Endothelial cell of umbilical vein (primary cell): ENCODE data around the gene PIGA. TPM values are rescaled to one million over a fixed set of nuclear protein-coding genes. Genes with fewer than 3 reads are reported as not detected.

Source experiments
- BruUV-seq: library from RNA; stranded (reverse); fragments of 400-500 nt; replicated peaks from 2 replicates; lab custom pipeline; 2021; lab: Mats Ljungman, UMichigan
- CTCF ChIA-PET: fragments of 300-600, 350-600 bp; sonication (Branson Sonifier 250); formaldehyde crosslinking; loops from one replicate; lab custom pipeline; 2021; ENCODE audit warnings: antibody characterized with exemption, inconsistent platforms; lab: Charles Lee
- POLR2A ChIA-PET: fragments of 300-600, 350-600 bp; sonication (Branson Sonifier 250); formaldehyde crosslinking; loops from one replicate; lab custom pipeline; 2021; ENCODE audit warnings: antibody characterized with exemption, inconsistent platforms; lab: Charles Lee
- DNase-seq: peaks from one replicate; pipeline ENCODE4 v3.0.0-alpha.2; 2011; ENCODE audit warnings: low read depth, low spot score
- FAIRE-seq: peaks from 2 replicates; lab custom pipeline; 2011; peaks lifted over from hg19 to GRCh38; lab: Jason Lieb, UNC
- H2AFZ ChIP-seq: 2 replicates; pipeline ENCODE4 v1.6.0; 2012; ENCODE audit warnings: low read depth, low read length, control low read depth, inconsistent platforms
- H3K27ac ChIP-seq: 2 replicates; pipeline ENCODE4 v1.5.1; 2011; ENCODE audit warnings: low read depth, mild to moderate bottlenecking, control low read depth, low read length, moderate library complexity; ENCODE audit not compliant: insufficient read depth
- H3K27me3 ChIP-seq, 2 experiments: 2 replicates each; pipeline versions ENCODE4 v1.6.0 to v1.6.1; 2011; ENCODE audit warnings: low read length in 2 of 2, mixed read lengths in 1 of 2; ENCODE audit not compliant: control insufficient read depth in 2 of 2, insufficient read depth in 2 of 2
- H3K36me3 ChIP-seq, 2 experiments: 2 replicates in 1 of 2; 3 replicates in 1 of 2; pipeline ENCODE4 v1.5.1; 2011; ENCODE audit warnings: low read length in 2 of 2, mild to moderate bottlenecking in 1 of 2, moderate library complexity in 1 of 2; ENCODE audit not compliant: control insufficient read depth in 2 of 2, insufficient read depth in 2 of 2; ENCODE audit errors: extremely low read depth in 1 of 2
- H3K4me1 ChIP-seq: 3 replicates; pipeline ENCODE4 v1.5.1; 2011; ENCODE audit warnings: mild to moderate bottlenecking, low read length; ENCODE audit not compliant: control insufficient read depth, insufficient read depth; ENCODE audit errors: extremely low read depth
- H3K4me2 ChIP-seq: 2 replicates; pipeline ENCODE4 v1.6.1; 2011; ENCODE audit warnings: low read length, control low read depth, mixed read lengths; ENCODE audit not compliant: insufficient read depth
- H3K4me3 ChIP-seq, 3 experiments: fragments of 200-600 bp in 1 of 3; sonication (generic), shearing (Covaris generic) in 1 of 3; replicated peaks in 1 of 3; 2 replicates each; pipeline ENCODE4 v1.5.1; 2011 to 2016; ENCODE audit warnings: control low read depth in 3 of 3, low read length in 3 of 3, mild to moderate bottlenecking in 2 of 3, inconsistent platforms in 1 of 3, low read depth in 1 of 3, moderate library complexity in 1 of 3; ENCODE audit not compliant: insufficient read depth in 1 of 3
- H3K79me2 ChIP-seq: 2 replicates; pipeline ENCODE4 v1.6.0; 2012; ENCODE audit warnings: low read length, inconsistent platforms; ENCODE audit not compliant: control insufficient read depth, insufficient read depth
- H3K9ac ChIP-seq: replicated peaks from 2 replicates; pipeline ENCODE3; 2011; ENCODE audit warnings: low read length, control low read depth; ENCODE audit not compliant: insufficient read depth; ENCODE audit errors: extremely low read depth
- H3K9me1 ChIP-seq: replicated peaks from 3 replicates; pipeline ENCODE4 v1.6.0; 2011; ENCODE audit warnings: mild to moderate bottlenecking, low read length; ENCODE audit not compliant: control insufficient read depth, insufficient read depth; ENCODE audit errors: extremely low read depth
- H3K9me3 ChIP-seq: replicated peaks from 2 replicates; pipeline ENCODE4 v1.5.1; 2012; ENCODE audit warnings: low read length, inconsistent platforms; ENCODE audit not compliant: control insufficient read depth, insufficient read depth
- H4K20me1 ChIP-seq: replicated peaks from 2 replicates; pipeline ENCODE3; 2011; ENCODE audit warnings: mild to moderate bottlenecking, low read length; ENCODE audit not compliant: control insufficient read depth, insufficient read depth; ENCODE audit errors: extremely low read depth
- FOS ChIP-seq: IDR thresholded peaks from 2 replicates; pipeline ENCODE4 v1.6.1; 2011; ENCODE audit warnings: mild to moderate bottlenecking, low read length, moderate library complexity, borderline replicate concordance; ENCODE audit not compliant: insufficient read depth
- JUN ChIP-seq: IDR thresholded peaks from 2 replicates; pipeline ENCODE4 v1.6.1; 2011; ENCODE audit warnings: borderline replicate concordance, low read depth; ENCODE audit not compliant: insufficient read length, insufficient read depth
- MYC ChIP-seq: IDR thresholded peaks from one replicate; pipeline ENCODE4 v1.6.1; 2011; ENCODE audit warnings: mild to moderate bottlenecking, low read depth, low read length
- POLR2A ChIP-seq: IDR thresholded peaks from 2 replicates; pipeline ENCODE4 v1.6.1; 2012; ENCODE audit warnings: low read depth, mild to moderate bottlenecking, control low read depth, low read length
- POLR2AphosphoS5 ChIP-seq: IDR thresholded peaks from 2 replicates; pipeline ENCODE4 v1.6.1; 2012; ENCODE audit warnings: low read depth, mild to moderate bottlenecking, control low read depth, low read length, moderate library complexity; ENCODE audit not compliant: insufficient read depth
- dilution Hi-C: fragments of 300-500 bp; cut with MboI; formaldehyde crosslinking; loops from one replicate; pipeline ENCODE4 v1.15.0; 2019; ENCODE audit warnings: low sequenced_read_pairs; ENCODE audit not compliant: extremely low pct_ligation_motif_present
- intact Hi-C: fragments of 100-400 bp; cut with micrococcal nuclease; formaldehyde crosslinking; loops from one replicate; pipeline ENCODE4 v1.10.0; 2022
- polyA plus RNA-seq, 4 experiments: library from polyadenylated mRNA; depleted of rRNA in 3 of 4; stranded (reverse) in 3 of 4; unstranded in 1 of 4; fragments of >200 nt; gene quantifications; 2 replicates each; pipeline versions ENCODE4 v1.2.1 to v1.2.3, GENCODE V29; 2011 to 2012; ENCODE audit warnings: missing spikeins in 1 of 4
- total RNA-seq: library from RNA; stranded (reverse); gene quantifications from 2 replicates; pipeline ENCODE4 v1.2.3, GENCODE V29; 2021
- TF ChIP-seq, protein P1 (sequence below): IDR thresholded peaks from 2 replicates; pipeline ENCODE4 v1.6.1; 2011; ENCODE audit not compliant: insufficient read depth, insufficient read length
- TF ChIP-seq, protein P2 (sequence below), 2 donors: IDR thresholded peaks; 1 replicate in 1 of 2; 2 replicates in 1 of 2; pipeline ENCODE4 v1.5.1; 2011; ENCODE audit warnings: low read length in 2 of 2, mild to moderate bottlenecking in 2 of 2, moderate library complexity in 2 of 2, control low read depth in 1 of 2, inconsistent platforms in 1 of 2, low read depth in 1 of 2; ENCODE audit not compliant: insufficient read depth in 1 of 2; ENCODE audit errors: extremely low read depth in 1 of 2

Gene PIGA
- total and polyA plus RNA-seq, 2 donors (not counting 3 experiments of a cell fraction or from before 2014, with no cell fraction given) = 4.0 to 12.1 TPM

DNA sequence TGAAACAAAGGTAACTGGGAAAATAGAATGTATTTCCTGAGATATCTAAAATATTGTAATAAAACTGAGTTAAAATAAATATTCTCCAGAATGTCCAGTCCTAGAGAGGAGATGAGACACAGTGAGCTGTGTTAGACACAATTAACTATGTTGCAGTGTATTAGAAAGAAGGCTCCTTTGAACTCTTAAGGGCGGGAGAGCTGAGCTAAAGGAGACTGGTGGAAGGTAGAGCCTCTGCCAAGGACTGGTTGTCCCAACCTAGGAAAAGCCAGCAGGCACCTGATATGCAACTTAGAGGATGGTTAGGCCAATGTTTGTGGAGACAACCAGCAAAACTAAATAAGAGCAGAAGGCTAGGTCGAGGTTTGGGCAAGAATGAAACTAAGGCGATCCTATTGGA is 24.2 kb downstream of the PIGA start:
- Histone ChIP-seq H3K9me1 (no peaks in the 10 kb centered on the region), H3K4me1 (peaks cover 6% of the 10 kb centered on the region), H3K4me2 (no peak overlapping the region), H3K27ac (no peak overlapping the region), H3K27me3 (no peaks in the 10 kb centered on the region), H3K36me3 (no peaks in the 10 kb centered on the region), H3K79me2 (no peaks in the 10 kb centered on the region), H2AFZ (no peak overlapping the region), H3K9me3 (no peaks in the 10 kb centered on the region), H3K4me3 (no peak overlapping the region), H3K9ac (no peak overlapping the region), H4K20me1 (no peaks in the 10 kb centered on the region)
- ChIA-PET CTCF (interaction anchor here (1.0 kb wide), 1 partner anchor 11 kb away, joined by 3 read pairs; no protein-coding TSS in a partner anchor), POLR2A (no interaction called here)
- no TSS peak for BruUV-seq
- dilution Hi-C loops (no loop called here), intact Hi-C loops (no loop called here)
- TF ChIP-seq, protein P1, sequence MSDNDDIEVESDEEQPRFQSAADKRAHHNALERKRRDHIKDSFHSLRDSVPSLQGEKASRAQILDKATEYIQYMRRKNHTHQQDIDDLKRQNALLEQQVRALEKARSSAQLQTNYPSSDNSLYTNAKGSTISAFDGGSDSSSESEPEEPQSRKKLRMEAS = no peak
- TF ChIP-seq, protein P2, sequence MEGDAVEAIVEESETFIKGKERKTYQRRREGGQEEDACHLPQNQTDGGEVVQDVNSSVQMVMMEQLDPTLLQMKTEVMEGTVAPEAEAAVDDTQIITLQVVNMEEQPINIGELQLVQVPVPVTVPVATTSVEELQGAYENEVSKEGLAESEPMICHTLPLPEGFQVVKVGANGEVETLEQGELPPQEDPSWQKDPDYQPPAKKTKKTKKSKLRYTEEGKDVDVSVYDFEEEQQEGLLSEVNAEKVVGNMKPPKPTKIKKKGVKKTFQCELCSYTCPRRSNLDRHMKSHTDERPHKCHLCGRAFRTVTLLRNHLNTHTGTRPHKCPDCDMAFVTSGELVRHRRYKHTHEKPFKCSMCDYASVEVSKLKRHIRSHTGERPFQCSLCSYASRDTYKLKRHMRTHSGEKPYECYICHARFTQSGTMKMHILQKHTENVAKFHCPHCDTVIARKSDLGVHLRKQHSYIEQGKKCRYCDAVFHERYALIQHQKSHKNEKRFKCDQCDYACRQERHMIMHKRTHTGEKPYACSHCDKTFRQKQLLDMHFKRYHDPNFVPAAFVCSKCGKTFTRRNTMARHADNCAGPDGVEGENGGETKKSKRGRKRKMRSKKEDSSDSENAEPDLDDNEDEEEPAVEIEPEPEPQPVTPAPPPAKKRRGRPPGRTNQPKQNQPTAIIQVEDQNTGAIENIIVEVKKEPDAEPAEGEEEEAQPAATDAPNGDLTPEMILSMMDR (IDR thresholded peaks at IDR 0.05; ENCODE audit: extremely low read depth in 1 of 2, insufficient read depth in 1 of 2, low read depth in 1 of 2, low read length in 2 of 2) = no peak
- TF ChIP-seq POLR2A (no peak), FOS (no peak), JUN (no peak), POLR2AphosphoS5 (no peak), MYC (no peak)
- DNase-seq = no peak
- no peak for FAIRE-seq
